ENCODE data around the gene CRYZ. TPM values are rescaled to one million over a fixed set of nuclear protein-coding genes. Genes with fewer than 3 reads are reported as not detected.

The CRYZ gene
- total and polyA plus RNA-seq, 10 of the 15 experiments (the other 5 are each of a cell fraction or from before 2014, with no cell fraction given): 53.4 to 194 (median 79.8) TPM

DNA sequence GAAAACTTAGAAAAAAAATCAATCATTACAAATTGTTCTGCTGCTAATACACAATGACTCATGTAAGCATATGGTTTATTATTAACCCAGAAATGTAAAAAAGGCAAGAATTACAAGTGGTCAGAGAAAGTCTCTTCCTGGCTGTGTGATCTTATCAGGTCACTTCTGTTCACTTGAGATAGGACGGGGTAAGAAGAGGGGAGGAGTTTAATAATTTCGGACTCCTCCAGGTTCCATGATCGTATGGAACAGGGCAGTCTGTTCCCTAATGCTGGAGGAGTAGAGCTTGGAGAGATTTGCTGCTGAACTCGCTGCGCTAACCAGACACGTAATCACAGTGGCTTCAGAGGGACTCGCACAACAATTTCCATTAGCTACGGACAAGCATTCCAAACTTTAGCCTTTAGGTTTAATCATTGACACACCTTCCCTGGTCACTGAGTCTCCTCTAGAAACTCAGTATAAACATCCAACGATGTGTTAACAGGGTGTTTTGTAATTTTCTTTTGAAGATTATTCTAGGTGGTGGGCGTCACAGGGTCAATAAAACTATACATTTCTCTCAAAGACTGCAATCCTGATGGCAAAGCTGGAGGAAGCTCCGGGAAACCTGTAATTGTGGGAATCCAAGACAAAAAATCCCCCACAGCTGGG, 1.3 kb downstream of the CRYZ start:
- Histone ChIP-seq H3K79me2 (ENCODE audit: control insufficient read depth, insufficient read depth, low read length) (peaks cover 66% of the 10 kb centered on the region), H2AFZ (ENCODE audit: control insufficient read depth, low read depth, low read length) (peak overlapping the region; percentile 18; the same call in 1 of the 2 replicates), H3K4me1 (ENCODE audit: control insufficient read depth, insufficient read depth, low read length) (peaks cover 10% of the 10 kb centered on the region; the same call in 1 of the 2 replicates), H3K4me2 (ENCODE audit: control insufficient read depth, insufficient read depth) (peak overlapping the region; percentile 85), H3K9me3 (replicated peaks; ENCODE audit: control insufficient read depth, insufficient read depth, low read length) (peaks cover 9% of the 10 kb centered on the region), H3K36me3 (ENCODE audit: control insufficient read depth in 2 of 2, insufficient read depth in 2 of 2, low read length in 1 of 2) (no peaks in the 10 kb centered on the region; a peak in 1 of 4 replicates), H3K27me3 (replicated peaks in 1 of 2; ENCODE audit: control insufficient read depth in 2 of 2, insufficient read depth in 2 of 2, low read length in 1 of 2) (no peaks in the 10 kb centered on the region), H3K4me3 (peak overlapping the region; percentile 81), H4K20me1 (ENCODE audit: control insufficient read depth, insufficient read depth) (no peaks in the 10 kb centered on the region), H3K9ac (ENCODE audit: control insufficient read depth, insufficient read depth, low read length) (peak overlapping the region; percentile 54), H3K27ac (ENCODE audit: control insufficient read depth, insufficient read depth) (peak overlapping the region; percentile 76)
- CTCF ChIA-PET: interaction anchor here (4.1 to 8.1 kb wide), 3 partner anchors 10 to 41 kb away, joined by 25 to 92 read pairs (median 56); no protein-coding TSS in a partner anchor
- SMC1A ChIA-PET (ENCODE audit: uncharacterized antibody, unreplicated experiment): interaction anchor here (0.8 to 13.7 kb wide), 7 partner anchors 15 to 79 kb away, joined by 3 to 142 read pairs (median 25); no protein-coding TSS in a partner anchor
- DNase-seq (ENCODE audit: low read depth, low spot score): no peak
- WGBS (ENCODE audit: insufficient coverage, insufficient replicate concordance, low lambda C conversion rate, missing lambda C conversion rate): 62% methylated on average over 11 of the region's 11 CpGs
- ATAC-seq: peak; percentile 47
- in situ Hi-C loops (cut with MboI): loop anchor here (5.0 kb wide), 1 partner anchor 534 kb away; the partner anchor contains the start of genes FPGT and LRRIQ3
- intact Hi-C loops (cut with micrococcal nuclease; ENCODE audit: unreplicated experiment): loop anchor here (2.0 to 10.0 kb wide), 6 partner anchors 33 to 537 kb away; partner anchors contain the start of genes FPGT and LRRIQ3
- BruUV-seq (replicated peaks): no TSS peak
- RAD21 ChIA-PET (ENCODE audit: unreplicated experiment): interaction anchor here (0.7 to 8.9 kb wide), 6 partner anchors 17 to 41 kb away, joined by 3 to 91 read pairs (median 36); no protein-coding TSS in a partner anchor
- no peak for FAIRE-seq
- POLR2A ChIA-PET: interaction anchor here (0.6 to 4.9 kb wide), 6 partner anchors 9 to 263 kb away, joined by 3 to 35 read pairs (median 12); no protein-coding TSS in a partner anchor
- no peak for TF ChIP-seq CREB1 (IDR thresholded peaks at IDR 0.05; ENCODE audit: low read depth)
- TF ChIP-seq ZNF217 (IDR thresholded peaks at IDR 0.05): 0 out of 2 replicates have a peak, but pooled peaks have one; percentile 35
- TF ChIP-seq WRNIP1 (IDR thresholded peaks at IDR 0.05; ENCODE audit: borderline replicate concordance, low read depth, low read length): no peak
- peak; percentile 78 for TF ChIP-seq IKZF1 (conservative IDR thresholded peaks at IDR 0.05)
- no peak for TF ChIP-seq ZNF207 (IDR thresholded peaks at IDR 0.05; ENCODE audit: borderline replicate concordance)
- peak; percentile 57 for TF ChIP-seq ATF7 (IDR thresholded peaks at IDR 0.05; ENCODE audit: low read depth)
- TF ChIP-seq MTA3 (IDR thresholded peaks at IDR 0.05; ENCODE audit: borderline replicate concordance, low read length): peak; percentile 59; the same call in 1 of the 2 replicates
- TF ChIP-seq, protein P1, sequence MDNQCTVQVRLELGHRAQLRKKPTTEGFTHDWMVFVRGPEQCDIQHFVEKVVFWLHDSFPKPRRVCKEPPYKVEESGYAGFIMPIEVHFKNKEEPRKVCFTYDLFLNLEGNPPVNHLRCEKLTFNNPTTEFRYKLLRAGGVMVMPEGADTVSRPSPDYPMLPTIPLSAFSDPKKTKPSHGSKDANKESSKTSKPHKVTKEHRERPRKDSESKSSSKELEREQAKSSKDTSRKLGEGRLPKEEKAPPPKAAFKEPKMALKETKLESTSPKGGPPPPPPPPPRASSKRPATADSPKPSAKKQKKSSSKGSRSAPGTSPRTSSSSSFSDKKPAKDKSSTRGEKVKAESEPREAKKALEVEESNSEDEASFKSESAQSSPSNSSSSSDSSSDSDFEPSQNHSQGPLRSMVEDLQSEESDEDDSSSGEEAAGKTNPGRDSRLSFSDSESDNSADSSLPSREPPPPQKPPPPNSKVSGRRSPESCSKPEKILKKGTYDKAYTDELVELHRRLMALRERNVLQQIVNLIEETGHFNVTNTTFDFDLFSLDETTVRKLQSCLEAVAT (IDR thresholded peaks at IDR 0.05): peak; percentile 96
- TF ChIP-seq, protein P2, sequence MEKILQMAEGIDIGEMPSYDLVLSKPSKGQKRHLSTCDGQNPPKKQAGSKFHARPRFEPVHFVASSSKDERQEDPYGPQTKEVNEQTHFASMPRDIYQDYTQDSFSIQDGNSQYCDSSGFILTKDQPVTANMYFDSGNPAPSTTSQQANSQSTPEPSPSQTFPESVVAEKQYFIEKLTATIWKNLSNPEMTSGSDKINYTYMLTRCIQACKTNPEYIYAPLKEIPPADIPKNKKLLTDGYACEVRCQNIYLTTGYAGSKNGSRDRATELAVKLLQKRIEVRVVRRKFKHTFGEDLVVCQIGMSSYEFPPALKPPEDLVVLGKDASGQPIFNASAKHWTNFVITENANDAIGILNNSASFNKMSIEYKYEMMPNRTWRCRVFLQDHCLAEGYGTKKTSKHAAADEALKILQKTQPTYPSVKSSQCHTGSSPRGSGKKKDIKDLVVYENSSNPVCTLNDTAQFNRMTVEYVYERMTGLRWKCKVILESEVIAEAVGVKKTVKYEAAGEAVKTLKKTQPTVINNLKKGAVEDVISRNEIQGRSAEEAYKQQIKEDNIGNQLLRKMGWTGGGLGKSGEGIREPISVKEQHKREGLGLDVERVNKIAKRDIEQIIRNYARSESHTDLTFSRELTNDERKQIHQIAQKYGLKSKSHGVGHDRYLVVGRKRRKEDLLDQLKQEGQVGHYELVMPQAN (conservative IDR thresholded peaks at IDR 0.05): 0 out of 2 replicates have a peak, but pooled peaks have one; percentile 27
- TF ChIP-seq KLF5 (IDR thresholded peaks at IDR 0.05; ENCODE audit: partially characterized antibody): no peak
- TF ChIP-seq TARDBP (IDR thresholded peaks at IDR 0.05; ENCODE audit: borderline replicate concordance): no peak
- TF ChIP-seq ETV6 (conservative IDR thresholded peaks at IDR 0.05 in 1 of 2, IDR thresholded peaks at IDR 0.05 in 1 of 2; ENCODE audit: borderline replicate concordance in 1 of 2, low read depth in 1 of 2): no peak
- TF ChIP-seq POLR2AphosphoS5 (IDR thresholded peaks at IDR 0.05; ENCODE audit: low read length): peak; percentile 64
- 0 out of 2 replicates have a peak, but pooled peaks have one; percentile 40 for TF ChIP-seq GATAD2B (conservative IDR thresholded peaks at IDR 0.05; ENCODE audit: low read depth)
- no peak for TF ChIP-seq SP1 (IDR thresholded peaks at IDR 0.05; ENCODE audit: low read depth, low read length)
- no peak for TF ChIP-seq PML (IDR thresholded peaks at IDR 0.05; ENCODE audit: low read length)
- no peak for TF ChIP-seq NR2C1 (IDR thresholded peaks at IDR 0.05)
- TF ChIP-seq PAX5 (IDR thresholded peaks at IDR 0.05; ENCODE audit: borderline replicate concordance, low read depth, low read length): no peak
- peak; percentile 56 to 64 for TF ChIP-seq IKZF2 (IDR thresholded peaks at IDR 0.05)

All from GM12878 (cell line).